ENCODE measurements around the gene CKLF.
"Not testable (repeated sequence)": the region's sequence is repeated elsewhere in the genome, so short reads cannot be mapped to it uniquely, and the experiment has no call there.

CKLF gene

DNA sequence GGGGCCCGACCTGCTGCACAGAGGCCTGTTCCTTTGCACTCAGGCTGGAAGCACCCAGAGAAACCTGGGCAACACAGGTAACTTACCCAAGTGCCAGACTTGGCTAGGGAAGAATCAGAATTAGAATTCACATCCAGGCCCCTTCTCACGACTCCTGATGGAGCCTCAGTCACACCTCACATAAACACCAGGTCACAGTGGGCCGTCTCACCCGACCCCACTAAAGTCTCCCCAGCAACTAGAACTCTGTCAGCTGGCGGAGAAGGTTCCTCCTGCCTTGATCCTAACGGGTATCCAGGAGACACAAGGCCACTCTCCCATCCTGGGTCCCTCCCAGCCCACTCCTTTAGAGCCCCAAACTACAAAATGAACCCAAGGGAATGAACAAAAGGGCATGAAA, 8.8 kb upstream of the CKLF start:
- no peak for DNase-seq

- DNase-seq = no peak
Observed at GRCh38 chr16:66544016-66544757, 8.2 kb upstream of the CKLF start.

DNA sequence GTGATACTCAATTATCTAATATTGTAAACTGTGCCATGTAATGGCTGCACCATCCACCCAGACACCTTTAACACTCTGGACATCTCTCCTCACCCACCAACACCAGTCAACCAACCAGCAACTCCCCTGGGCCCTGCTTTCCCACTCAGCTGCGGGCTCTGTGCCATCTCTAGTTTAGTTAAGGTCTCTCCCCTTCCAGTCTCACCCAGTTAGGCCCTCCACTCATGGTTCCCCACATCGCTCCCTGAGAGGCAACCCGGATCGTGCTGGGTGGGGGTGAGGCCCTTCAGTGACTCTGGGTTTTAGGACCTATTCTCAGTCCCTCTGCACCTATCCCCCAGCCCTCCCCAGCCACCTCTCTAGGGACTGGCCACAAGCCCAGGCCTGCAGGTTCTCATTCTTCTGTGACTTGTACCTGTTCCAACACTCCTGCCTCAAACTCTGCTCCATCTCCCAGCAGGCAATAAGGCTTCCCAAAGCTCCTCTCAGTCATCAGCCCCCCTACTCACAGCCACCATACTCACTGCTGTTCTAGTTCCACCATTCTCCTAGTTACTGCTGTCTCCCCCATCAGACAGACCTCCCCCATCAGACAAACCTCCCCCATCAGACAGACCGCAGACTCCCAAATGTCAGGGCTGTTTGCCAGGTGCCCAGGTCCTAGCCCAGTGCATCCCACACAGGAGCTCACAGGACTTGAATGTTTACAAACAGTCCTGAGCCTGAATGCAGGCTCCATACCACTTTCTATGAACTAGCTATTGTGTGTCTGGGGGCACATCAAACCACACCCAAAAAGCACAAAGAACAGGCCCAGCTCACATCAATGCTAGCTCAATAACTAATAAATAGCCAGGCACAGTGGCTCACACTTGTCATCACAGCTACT, 5.0 kb upstream of the CKLF start:
- no peak for DNase-seq

- no peak for DNase-seq
Observed at GRCh38 chr16:66548068-66548467, 4.3 kb upstream of the CKLF start.

DNA sequence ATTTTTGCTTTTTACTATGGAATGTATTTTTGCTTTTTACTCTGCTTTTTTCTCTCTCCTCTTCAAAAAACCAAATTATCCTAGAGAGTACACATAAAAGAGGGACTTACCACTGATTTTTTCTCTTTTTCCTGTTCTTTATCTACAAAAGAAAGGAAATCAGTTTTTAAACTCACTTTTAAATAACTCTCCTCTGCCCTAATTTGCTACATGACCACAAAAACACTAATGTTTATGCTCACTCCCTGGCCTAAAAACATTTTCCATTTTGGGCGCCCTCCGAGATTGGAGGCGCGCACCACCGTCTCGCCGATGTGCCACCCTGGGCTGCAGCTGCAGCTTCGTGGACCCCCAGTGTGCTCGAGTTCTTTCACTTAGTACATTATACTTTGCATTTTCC, 3.5 kb upstream of the CKLF start:
- no peak for DNase-seq

GRCh38 chr16:66549284-66550131, 2.9 kb upstream of the CKLF start, which contains the start of gene TK2:
TK2 (minus strand) TSS chr16:66550122; CDS start chr16:66550061, 61 bp downstream.
- DNase-seq = peak; percentile 27 to 52 (median 33)

DNA sequence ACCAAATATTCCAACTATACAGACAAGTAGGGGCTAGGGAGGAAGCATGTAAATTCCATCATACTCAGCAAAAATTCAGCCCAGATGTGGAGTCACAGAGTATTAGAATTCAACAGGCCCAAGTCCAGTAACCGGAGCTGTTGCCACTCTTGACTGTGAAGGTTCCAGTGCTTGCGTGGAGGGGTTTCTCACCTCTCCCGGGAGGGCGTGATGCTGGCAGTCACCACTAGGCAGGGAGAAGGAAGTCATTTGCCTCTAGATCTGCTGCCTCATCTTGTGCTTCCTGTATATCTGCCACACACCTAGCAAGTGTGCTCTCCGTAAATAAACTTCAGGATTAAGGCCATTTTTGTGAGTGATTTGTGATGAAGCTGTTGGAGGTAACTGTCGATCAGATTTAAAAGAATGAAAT, 1.0 kb upstream of the CKLF start:
- peak; percentile 35 to 78 (median 49) for DNase-seq

- DNase-seq = no peak
Observed at GRCh38 chr16:66551788-66552285, 539 bp upstream of the CKLF start.

DNA sequence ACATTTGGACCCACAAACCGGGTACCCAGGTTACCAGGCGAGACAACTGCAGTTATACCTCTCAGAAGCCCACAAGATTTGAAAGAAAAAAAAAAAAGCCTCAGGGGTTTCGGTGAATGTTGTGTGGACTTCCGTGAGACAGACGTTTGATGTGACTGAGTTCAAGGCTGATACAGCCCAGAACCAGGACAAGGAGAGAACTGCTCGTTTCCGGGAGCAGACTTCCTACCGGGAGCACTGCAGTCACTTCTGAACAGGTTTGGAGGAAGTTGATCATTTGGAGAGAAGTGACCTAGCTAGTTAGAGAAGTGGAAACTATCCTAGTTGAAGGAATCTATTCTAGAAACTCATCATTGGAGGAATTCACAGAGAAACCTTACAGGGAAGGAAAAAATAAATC, 847 bp downstream of the CKLF start:
- DNase-seq = peak in 1 of 5 donors; percentile 24

DNA sequence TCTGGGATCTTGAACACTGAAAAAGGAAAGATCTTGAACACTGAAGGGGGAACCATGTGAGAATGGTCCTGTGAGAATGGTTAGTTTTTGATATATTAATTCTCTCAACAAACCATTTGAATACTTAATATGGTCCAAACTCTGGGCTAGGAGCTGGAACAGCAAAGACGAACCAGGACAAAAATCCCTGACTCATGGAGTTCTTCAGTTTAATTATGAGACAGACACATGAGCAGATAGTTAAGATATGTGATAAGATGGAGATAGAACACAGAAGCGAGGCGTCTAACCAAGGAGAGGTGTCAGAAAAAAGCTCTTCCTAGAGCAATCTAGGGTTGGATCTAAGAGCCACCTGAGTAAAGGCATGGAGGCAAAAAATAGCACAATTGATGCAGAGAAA, 1.6 kb downstream of the CKLF start:
- no peak for DNase-seq

DNA sequence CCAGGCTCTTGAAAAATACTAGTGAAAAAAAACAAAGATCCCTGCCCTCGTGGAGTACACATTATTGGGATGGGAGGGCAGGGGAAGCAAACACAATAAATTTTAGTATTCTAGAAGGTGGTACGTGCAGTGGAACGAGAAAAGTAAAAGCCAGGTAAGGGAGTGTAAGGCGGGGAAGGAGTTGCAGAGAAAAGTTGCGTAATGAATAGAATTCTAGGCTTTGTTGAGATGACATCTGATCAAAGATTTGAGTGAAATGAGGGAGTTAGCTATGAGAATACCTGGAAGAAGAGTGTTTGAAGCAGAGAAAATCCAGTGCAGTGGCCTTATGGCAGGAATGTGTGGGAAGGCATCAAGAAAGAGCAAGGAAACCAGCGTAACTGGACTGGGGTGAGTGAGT, 2.1 kb downstream of the CKLF start:
- no peak for DNase-seq

DNA sequence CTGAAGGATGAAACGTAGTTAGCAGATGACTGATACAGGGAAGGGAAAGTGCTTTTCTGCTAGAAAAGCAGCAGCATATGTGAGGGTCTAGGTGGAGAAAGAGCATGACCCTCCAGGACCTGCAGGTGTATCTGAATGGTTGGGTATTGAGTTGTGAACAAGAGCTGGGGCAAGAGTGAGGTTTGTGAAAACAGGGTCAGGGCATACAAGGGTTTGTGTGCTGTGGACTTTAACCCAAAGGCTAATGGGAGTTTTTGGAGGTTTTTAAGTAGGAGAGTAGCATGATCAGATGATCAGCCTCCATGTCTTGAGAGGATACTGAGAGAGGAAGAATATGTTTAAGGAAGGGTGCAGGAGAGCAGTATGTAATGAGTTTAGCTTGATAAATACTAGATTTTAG, 7.7 kb downstream of the CKLF start:
- DNase-seq = no peak

- no peak for DNase-seq
Observed at GRCh38 chr16:66561381-66562080, 9.2 kb downstream of the CKLF start.

DNA sequence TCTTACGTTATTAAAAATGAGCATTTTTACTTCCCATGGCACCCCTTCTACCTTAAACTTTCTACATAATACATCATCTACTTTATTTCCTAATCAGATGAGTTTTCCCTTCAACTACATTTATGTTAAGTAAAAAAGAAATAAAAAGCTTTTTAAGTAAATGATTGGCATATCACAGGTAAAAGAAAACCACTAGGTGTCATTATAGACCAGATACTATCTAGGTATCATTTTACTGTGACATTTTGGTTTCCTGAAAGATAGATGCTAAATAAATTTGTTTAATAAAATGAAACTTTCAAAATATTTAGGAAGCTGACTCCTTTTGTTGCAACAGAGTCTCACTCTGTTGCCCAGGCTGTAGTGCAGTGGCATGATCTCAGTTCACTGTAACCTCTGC, 10.0 kb downstream of the CKLF start:
- DNase-seq = no peak

- DNase-seq = no peak
Observed at GRCh38 chr16:66562986-66563385, 10.6 kb downstream of the CKLF start.

- peak in 1 of 5 donors; percentile 61 for DNase-seq
Observed at GRCh38 chr16:66563574-66564334, 11.4 kb downstream of the CKLF start.

DNA sequence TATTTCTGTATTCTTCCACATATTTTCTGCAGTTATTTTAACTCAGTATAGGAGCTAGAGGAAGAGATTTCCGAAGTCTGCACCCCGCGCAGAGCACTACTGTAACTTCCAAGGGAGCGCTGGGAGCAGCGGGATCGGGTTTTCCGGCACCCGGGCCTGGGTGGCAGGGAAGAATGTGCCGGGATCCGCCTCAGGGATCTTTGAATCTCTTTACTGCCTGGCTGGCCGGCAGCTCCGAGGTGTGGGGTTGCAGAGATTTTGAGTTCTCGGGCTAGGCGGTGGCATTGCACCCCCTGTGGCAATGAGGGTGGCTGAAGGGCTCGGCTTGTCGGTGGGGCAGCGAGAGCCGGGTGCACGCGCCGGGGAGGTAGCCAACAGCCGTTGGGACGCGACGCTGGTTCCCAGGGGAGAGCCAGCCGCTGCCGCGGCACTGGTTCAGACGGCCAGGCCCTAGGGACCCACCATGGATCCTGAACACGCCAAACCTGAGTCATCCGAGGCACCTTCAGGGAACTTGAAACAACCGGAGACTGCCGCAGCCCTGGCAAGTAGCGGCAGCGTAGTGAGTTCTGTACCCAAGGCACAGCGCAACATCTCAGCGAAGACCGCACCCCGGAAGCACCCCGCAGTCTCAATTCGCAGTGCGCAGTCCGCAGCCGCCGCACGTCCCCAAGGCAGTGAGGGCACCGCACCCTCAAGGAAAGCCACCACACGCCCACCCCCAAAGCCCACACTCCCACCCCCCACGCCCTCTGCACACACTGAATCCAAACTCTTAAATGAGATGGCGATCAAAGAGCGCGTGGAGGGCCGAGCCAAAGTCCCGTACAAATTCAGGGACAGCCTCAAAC, 13.9 kb downstream of the CKLF start, which contains the start of gene CMTM1:
CMTM1 (plus strand) TSS at position 389 of the 851 bp plus-strand sequence; CDS start at position 464, 75 bp downstream.
- DNase-seq = no peak

GRCh38 chr16:66567270-66567669, 14.9 kb downstream of the CKLF start:
- not testable (repeated sequence) for DNase-seq

GRCh38 chr16:66568355-66568754, 16.0 kb downstream of the CKLF start:
- DNase-seq = no peak

DNA sequence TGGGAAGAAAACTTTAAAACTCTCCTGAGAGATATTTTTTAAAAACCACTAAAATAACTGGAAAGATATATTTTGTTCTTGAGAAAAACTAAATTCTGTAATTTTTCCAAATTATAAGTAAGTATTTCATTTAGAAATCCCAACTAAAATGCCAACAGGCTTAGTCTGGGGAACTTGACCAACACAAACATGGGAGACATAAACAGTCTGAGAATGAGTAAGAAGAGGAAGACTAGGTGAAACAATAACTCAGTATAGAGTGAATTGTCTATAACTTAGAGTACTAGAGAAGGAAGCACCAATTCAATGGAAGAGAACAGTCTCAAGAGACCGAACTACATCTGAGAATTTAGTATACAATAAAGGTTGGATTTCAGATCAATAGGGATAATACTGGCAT, 16.8 kb downstream of the CKLF start:
- no peak for DNase-seq
